Measurements from ENCODE around the gene KRTAP19-2. TPM values are rescaled to one million over a fixed set of nuclear protein-coding genes. Genes with fewer than 3 reads are reported as not detected.

The KRTAP19-2 gene
- total and polyA plus RNA-seq, 9 donors, result not detected

DNA sequence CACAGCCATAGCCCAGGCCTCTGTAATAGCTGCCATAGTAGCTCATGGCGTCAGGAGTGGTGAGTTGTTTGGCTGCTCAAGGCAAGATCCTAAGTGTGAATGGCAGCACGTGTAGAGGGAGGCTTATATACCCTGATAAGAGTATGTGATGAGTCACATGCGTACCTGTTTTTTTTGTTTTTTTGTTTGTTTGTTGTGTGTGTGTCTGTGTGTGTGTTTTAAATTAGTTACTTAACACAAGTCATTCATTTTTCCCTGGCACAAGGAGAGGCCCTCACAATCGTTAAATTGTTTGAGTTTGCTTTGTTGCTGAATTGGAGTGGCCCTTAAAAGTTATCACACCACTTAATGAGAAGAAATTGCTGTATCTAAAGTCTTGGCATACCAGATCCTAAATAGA, 9.8 kb upstream of the KRTAP19-2 start, which contains the start of gene KRTAP19-4:
Gene KRTAP19-4, minus strand, starts transcription at position 101 of the 400 bp plus-strand sequence. Its CDS starts 55 bp downstream, at position 46.
- no peaks in the 10 kb centered on the region for H3K9me3 ChIP-seq
- 66 to 79% (median 70%) methylated on average over 4 of the region's 4 CpGs for WGBS, 3 donors
- no peak for DNase-seq
- no peaks in the 10 kb centered on the region for H3K27me3 ChIP-seq
- H3K36me3 ChIP-seq, result no peaks in the 10 kb centered on the region
- H3K4me1 ChIP-seq (ENCODE audit: insufficient read depth), result no peaks in the 10 kb centered on the region
- intact Hi-C loops (cut with DNase I), result no loop called here
- H3K4me3 ChIP-seq, result no peak within 1 kb of the TSS
- TF ChIP-seq POLR2A (IDR thresholded peaks at IDR 0.05), result no peak
- H3K27ac ChIP-seq, result no peak within 1 kb of the TSS

DNA sequence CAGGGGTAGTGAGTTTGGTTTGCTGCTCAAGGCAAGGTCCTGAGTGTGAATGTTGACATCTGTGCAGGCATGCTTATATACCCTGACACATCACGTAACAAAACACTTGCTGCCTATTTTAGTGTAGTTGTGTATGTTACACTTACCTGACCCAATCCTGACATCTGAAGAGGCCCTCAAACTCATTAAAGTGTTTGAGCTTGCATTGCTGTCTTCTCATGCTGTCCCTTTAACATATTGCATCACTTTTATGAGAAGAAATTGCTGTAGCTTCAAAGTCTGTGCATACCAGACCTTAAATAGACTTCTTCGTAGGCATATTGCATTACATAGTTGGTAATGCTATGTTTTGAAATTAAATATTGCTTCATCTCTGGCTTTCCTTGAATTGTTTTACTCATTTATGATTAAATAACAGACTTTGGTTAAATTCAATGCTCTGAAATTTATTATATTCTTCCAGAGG, 4.8 kb upstream of the KRTAP19-2 start, which contains the start of gene KRTAP19-3:
Gene KRTAP19-3, minus strand, starts transcription at position 51 of the 466 bp plus-strand sequence. CDS start 56 bp downstream, outside the sequence.
- 76 to 88% (median 84%) methylated on average over 2 of the region's 2 CpGs for WGBS, 3 donors
- Histone ChIP-seq H3K27ac (no peak within 1 kb of the TSS), H3K36me3 (no peaks in the 10 kb centered on the region)

DNA sequence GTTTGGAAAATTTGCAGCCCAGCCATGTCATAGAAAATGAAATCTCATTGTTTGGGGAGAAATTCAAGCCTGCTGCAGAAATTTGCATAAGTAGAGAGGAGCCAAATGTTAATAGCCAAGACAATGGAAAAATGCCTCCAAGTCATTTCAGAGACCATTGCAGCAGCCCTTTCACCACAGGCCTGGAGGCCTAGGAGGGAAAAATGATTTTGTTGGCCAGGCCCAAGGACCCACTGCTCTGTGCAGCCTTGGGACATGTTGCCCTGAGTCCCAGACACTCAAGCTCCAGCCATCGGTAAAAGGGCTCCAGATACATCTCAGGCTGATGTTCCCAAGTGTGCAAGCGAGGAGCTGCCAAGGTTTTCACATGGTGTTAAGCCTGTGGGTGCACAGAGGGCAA, 1.1 kb downstream of the KRTAP19-2 start:
- Histone ChIP-seq H3K4me1 (ENCODE audit: insufficient read depth) (no peaks in the 10 kb centered on the region), H3K27me3 (no peaks in the 10 kb centered on the region), H3K4me3 (no peak overlapping the region), H3K36me3 (no peaks in the 10 kb centered on the region), H3K27ac (no peak overlapping the region), H3K9me3 (no peaks in the 10 kb centered on the region)
- 50 to 58% (median 56%) methylated on average over 2 of the region's 2 CpGs for WGBS, 3 donors
- no peak for DNase-seq
- intact Hi-C loops (cut with DNase I), result no loop called here
- TF ChIP-seq POLR2A (IDR thresholded peaks at IDR 0.05) (no peak), EP300 (IDR thresholded peaks at IDR 0.05) (no peak)
- TF ChIP-seq, protein P1, sequence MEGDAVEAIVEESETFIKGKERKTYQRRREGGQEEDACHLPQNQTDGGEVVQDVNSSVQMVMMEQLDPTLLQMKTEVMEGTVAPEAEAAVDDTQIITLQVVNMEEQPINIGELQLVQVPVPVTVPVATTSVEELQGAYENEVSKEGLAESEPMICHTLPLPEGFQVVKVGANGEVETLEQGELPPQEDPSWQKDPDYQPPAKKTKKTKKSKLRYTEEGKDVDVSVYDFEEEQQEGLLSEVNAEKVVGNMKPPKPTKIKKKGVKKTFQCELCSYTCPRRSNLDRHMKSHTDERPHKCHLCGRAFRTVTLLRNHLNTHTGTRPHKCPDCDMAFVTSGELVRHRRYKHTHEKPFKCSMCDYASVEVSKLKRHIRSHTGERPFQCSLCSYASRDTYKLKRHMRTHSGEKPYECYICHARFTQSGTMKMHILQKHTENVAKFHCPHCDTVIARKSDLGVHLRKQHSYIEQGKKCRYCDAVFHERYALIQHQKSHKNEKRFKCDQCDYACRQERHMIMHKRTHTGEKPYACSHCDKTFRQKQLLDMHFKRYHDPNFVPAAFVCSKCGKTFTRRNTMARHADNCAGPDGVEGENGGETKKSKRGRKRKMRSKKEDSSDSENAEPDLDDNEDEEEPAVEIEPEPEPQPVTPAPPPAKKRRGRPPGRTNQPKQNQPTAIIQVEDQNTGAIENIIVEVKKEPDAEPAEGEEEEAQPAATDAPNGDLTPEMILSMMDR (IDR thresholded peaks at IDR 0.05), result no peak

More for the DNA sequence above, 4.8 kb upstream of the KRTAP19-2 start, which contains the start of gene KRTAP19-3:
- intact Hi-C loops (cut with DNase I), result no loop called here
- no peak within 1 kb of the TSS for H3K4me3 ChIP-seq
- H3K27me3 ChIP-seq, result no peaks in the 10 kb centered on the region
- no peaks in the 10 kb centered on the region for H3K4me1 ChIP-seq (ENCODE audit: insufficient read depth)
- TF ChIP-seq EP300 (IDR thresholded peaks at IDR 0.05) (no peak), POLR2A (IDR thresholded peaks at IDR 0.05) (no peak)
- TF ChIP-seq, protein P1 (IDR thresholded peaks at IDR 0.05), result no peak
- no peak for DNase-seq
- no peaks in the 10 kb centered on the region for H3K9me3 ChIP-seq

DNA sequence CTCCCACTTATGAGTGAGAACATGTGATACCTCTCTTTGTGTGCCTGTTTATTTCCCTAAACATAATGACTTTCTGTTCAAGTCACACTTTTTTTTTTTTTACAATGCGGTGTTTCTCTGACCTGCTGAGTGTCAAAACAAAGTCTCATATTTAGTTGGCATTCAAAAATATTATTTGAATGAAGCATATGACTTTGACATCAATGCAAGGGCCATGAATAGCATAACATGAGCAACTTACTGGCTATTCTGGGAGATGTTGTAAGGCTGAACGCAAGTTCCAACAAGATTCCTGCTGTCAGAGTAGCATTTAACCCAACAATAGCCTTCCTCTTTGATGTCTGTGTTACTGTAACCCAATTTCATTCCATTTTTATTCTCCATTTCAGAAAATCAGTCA, 5.1 kb downstream of the KRTAP19-2 start:
- H3K36me3 ChIP-seq, result no peaks in the 10 kb centered on the region
- H3K4me3 ChIP-seq, result no peak overlapping the region
- no peaks in the 10 kb centered on the region for H3K4me1 ChIP-seq (ENCODE audit: insufficient read depth)
- WGBS, 3 donors, result 66 to 73% (median 67%) methylated on average over 2 of the region's 2 CpGs
- H3K9me3 ChIP-seq, result no peaks in the 10 kb centered on the region
- TF ChIP-seq, protein P1 (IDR thresholded peaks at IDR 0.05), result no peak
- TF ChIP-seq EP300 (IDR thresholded peaks at IDR 0.05) (no peak), POLR2A (IDR thresholded peaks at IDR 0.05) (no peak)
- no peak for DNase-seq
- intact Hi-C loops (cut with DNase I), result no loop called here
- H3K27ac ChIP-seq, result no peak overlapping the region
- no peaks in the 10 kb centered on the region for H3K27me3 ChIP-seq

DNA sequence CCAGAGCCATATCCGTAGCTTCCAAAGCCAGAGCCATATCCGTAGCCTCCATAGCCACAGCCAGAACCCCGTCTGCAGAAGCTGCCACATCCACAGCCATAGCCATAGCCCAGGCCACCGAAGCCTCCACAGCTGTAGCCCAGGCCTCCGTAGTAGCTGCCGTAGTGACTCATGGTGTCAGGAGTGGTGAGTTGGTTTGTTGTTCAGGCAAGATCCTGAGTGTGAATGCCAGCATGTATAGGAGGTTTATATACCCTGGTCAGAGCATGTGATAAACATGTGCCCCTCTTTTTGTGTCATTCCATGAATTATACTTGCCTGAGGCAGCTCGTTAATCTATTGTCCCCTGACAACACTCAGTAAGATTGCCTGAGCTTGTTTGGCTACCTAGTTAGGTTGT, 7.1 kb downstream of the KRTAP19-2 start, which contains the start of gene KRTAP19-1:
Gene KRTAP19-1, minus strand, starts transcription at position 223 of the 400 bp plus-strand sequence. Its CDS starts 50 bp downstream, at position 173.
- 80 to 87% (median 86%) methylated on average over 7 of the region's 7 CpGs for WGBS, 3 donors

More for the DNA sequence above, 7.1 kb downstream of the KRTAP19-2 start, which contains the start of gene KRTAP19-1:
- H3K27ac ChIP-seq, result no peak within 1 kb of the TSS
- H3K9me3 ChIP-seq, result no peaks in the 10 kb centered on the region
- intact Hi-C loops (cut with DNase I), result no loop called here
- H3K4me3 ChIP-seq, result no peak within 1 kb of the TSS
- no peaks in the 10 kb centered on the region for H3K4me1 ChIP-seq (ENCODE audit: insufficient read depth)
- TF ChIP-seq, protein P1 (IDR thresholded peaks at IDR 0.05), result no peak
- TF ChIP-seq POLR2A (IDR thresholded peaks at IDR 0.05) (no peak), EP300 (IDR thresholded peaks at IDR 0.05) (no peak)
- H3K36me3 ChIP-seq, result no peaks in the 10 kb centered on the region
- H3K27me3 ChIP-seq, result no peaks in the 10 kb centered on the region
- no peak for DNase-seq
